IMR-90 (cell line): Measurements from ENCODE around the gene FBXL13. TPM values are rescaled to one million over a fixed set of nuclear protein-coding genes. Genes with fewer than 3 reads are reported as not detected.

ENCODE experiments used
- ATAC-seq: fragments of 200-7000 bp; cut with Tn5 transposase; 2 replicates; pipeline ENCODE4 v1.9.1; 2020; ENCODE audit warnings: low read depth, mild to moderate bottlenecking, moderate library complexity
- BruUV-seq: library from RNA; stranded (reverse); fragments of 400-500 nt; replicated peaks from 2 replicates; lab custom pipeline; 2021; lab: Mats Ljungman, UMichigan
- CTCF ChIA-PET: fragments of 300-600 bp; formaldehyde crosslinking; extraction: SDS; loops from one replicate; lab custom pipeline; 2021; ENCODE audit warnings: antibody characterized with exemption; lab: Yijun Ruan, JAX
- POLR2A ChIA-PET: fragments of 300-600 bp; sonication (Branson Sonifier 250); formaldehyde crosslinking; loops from one replicate; lab custom pipeline; 2022; ENCODE audit warnings: antibody characterized with exemption; ENCODE audit not compliant: unreplicated experiment; lab: Charles Lee
- DNase-seq: peaks from one replicate; pipeline ENCODE4 v3.0.0; 2013
- H2AFZ ChIP-seq: replicated peaks from 2 replicates; pipeline ENCODE3; 2013; ENCODE audit warnings: low read length, mild to moderate bottlenecking; ENCODE audit not compliant: poor library complexity
- H2AK5ac ChIP-seq: 2 replicates; pipeline ENCODE4 v1.6.1; 2013; ENCODE audit warnings: low read depth, low read length, inconsistent platforms
- H2AK9ac ChIP-seq: replicated peaks from 2 replicates; pipeline ENCODE3; 2013; ENCODE audit warnings: mild to moderate bottlenecking, low read depth, low read length, moderate library complexity; ENCODE audit not compliant: poor library complexity
- H2BK120ac ChIP-seq: 2 replicates; pipeline ENCODE4 v1.6.1; 2013; ENCODE audit warnings: low read depth, low read length, inconsistent platforms
- H2BK15ac ChIP-seq: 3 replicates; pipeline ENCODE4 v1.6.1; 2013; ENCODE audit warnings: low read depth, low read length, inconsistent platforms
- H2BK20ac ChIP-seq: 2 replicates; pipeline ENCODE4 v1.6.1; 2013; ENCODE audit warnings: low read depth, mild to moderate bottlenecking, inconsistent platforms, low read length, moderate library complexity
- H2BK5ac ChIP-seq: 2 replicates; pipeline ENCODE4 v1.6.1; 2013; ENCODE audit warnings: mild to moderate bottlenecking, low read depth, low read length, inconsistent platforms; ENCODE audit not compliant: poor library complexity, severe bottlenecking
- H3K14ac ChIP-seq: replicated peaks from 2 replicates; pipeline ENCODE4 v1.6.1; 2013; ENCODE audit warnings: low read depth, low read length, inconsistent platforms
- H3K18ac ChIP-seq: 2 replicates; pipeline ENCODE4 v1.6.1; 2013; ENCODE audit warnings: low read depth, low read length, control low read depth
- H3K23ac ChIP-seq: 2 replicates; pipeline ENCODE4 v1.6.1; 2013; ENCODE audit warnings: low read depth, low read length, inconsistent platforms
- H3K27ac ChIP-seq: 2 replicates; pipeline ENCODE4 v1.5.1; 2013; ENCODE audit warnings: mild to moderate bottlenecking, control low read depth, low read length; ENCODE audit not compliant: insufficient read depth
- H3K27me3 ChIP-seq: 2 replicates; pipeline ENCODE4 v1.6.1; 2013; ENCODE audit warnings: low read length; ENCODE audit not compliant: control insufficient read depth, insufficient read depth
- H3K36me3 ChIP-seq: 2 replicates; pipeline ENCODE4 v1.6.1; 2013; ENCODE audit warnings: low read length, mixed read lengths; ENCODE audit not compliant: control insufficient read depth, insufficient read depth
- H3K4ac ChIP-seq: 2 replicates; pipeline ENCODE4 v1.6.1; 2013; ENCODE audit warnings: low read depth, low read length, inconsistent platforms
- H3K4me1 ChIP-seq: 2 replicates; pipeline ENCODE4 v1.6.1; 2013; ENCODE audit warnings: low read length, mixed read lengths; ENCODE audit not compliant: control insufficient read depth, insufficient read depth
- H3K4me2 ChIP-seq: 2 replicates; pipeline ENCODE4 v1.6.1; 2013; ENCODE audit warnings: low read depth, mild to moderate bottlenecking, control low read depth, low read length, moderate library complexity
- H3K4me3 ChIP-seq: 2 replicates; pipeline ENCODE4 v1.5.1; 2013; ENCODE audit warnings: low read depth, mild to moderate bottlenecking, control low read depth, low read length, moderate library complexity; ENCODE audit not compliant: insufficient read depth
- H3K56ac ChIP-seq: 2 replicates; pipeline ENCODE4 v1.6.1; 2013; ENCODE audit warnings: low read length, inconsistent platforms; ENCODE audit not compliant: insufficient read depth; ENCODE audit errors: extremely low read depth
- H3K79me1 ChIP-seq, 2 experiments: 2 replicates each; pipeline ENCODE4 v1.6.1; 2013; ENCODE audit warnings: low read length in 2 of 2, inconsistent platforms in 1 of 2, low read depth in 1 of 2
- H3K9ac ChIP-seq: 2 replicates; pipeline ENCODE4 v1.6.1; 2013; ENCODE audit warnings: low read depth, low read length, control low read depth
- H3K9me1 ChIP-seq: 2 replicates; pipeline ENCODE4 v1.6.1; 2013; ENCODE audit warnings: low read length, inconsistent platforms; ENCODE audit not compliant: insufficient read depth
- H3K9me3 ChIP-seq: 2 replicates; pipeline ENCODE4 v1.6.1; 2013; ENCODE audit warnings: low read length; ENCODE audit not compliant: control insufficient read depth, insufficient read depth
- H4K20me1 ChIP-seq: 2 replicates; pipeline ENCODE4 v1.6.1; 2013; ENCODE audit warnings: low read length, inconsistent platforms; ENCODE audit not compliant: insufficient read depth
- H4K5ac ChIP-seq: 2 replicates; pipeline ENCODE4 v1.6.1; 2013; ENCODE audit warnings: mild to moderate bottlenecking, low read depth, low read length, control low read depth
- H4K8ac ChIP-seq, 2 experiments: 2 replicates each; pipeline ENCODE4 v1.6.1; 2013; ENCODE audit warnings: low read depth in 2 of 2, low read length in 2 of 2, control low read depth in 1 of 2, inconsistent platforms in 1 of 2
- H4K91ac ChIP-seq: 2 replicates; pipeline ENCODE4 v1.6.1; 2013; ENCODE audit warnings: low read depth, low read length, inconsistent platforms; ENCODE audit not compliant: insufficient read depth
- CHD1 ChIP-seq: IDR thresholded peaks from 2 replicates; pipeline ENCODE4 v1.6.1; 2012; ENCODE audit warnings: low read depth, low read length, improper control_type of control experiment
- CTCF ChIP-seq: conservative IDR thresholded peaks from 2 replicates; pipeline ENCODE4 v1.5.1; 2012; ENCODE audit warnings: mild to moderate bottlenecking, low read depth, low read length, improper control_type of control experiment
- FOS ChIP-seq: fragments of 150-350 bp; IDR thresholded peaks from 2 replicates; pipeline ENCODE4 v1.6.1; 2016; ENCODE audit warnings: low read depth, low read length
- NFE2L2 ChIP-seq: fragments of 150-350 bp; IDR thresholded peaks from 2 replicates; pipeline ENCODE4 v1.6.1; 2016; ENCODE audit warnings: low read depth, mild to moderate bottlenecking, low read length
- RCOR1 ChIP-seq: IDR thresholded peaks from 2 replicates; pipeline ENCODE4 v1.6.1; 2012; ENCODE audit warnings: mild to moderate bottlenecking, low read length, improper control_type of control experiment; ENCODE audit not compliant: insufficient replicate concordance
- WGBS, 2 experiments: methylation state at CpG; one replicate each; pipeline versions ENCODE4 v1.1.5 to v1.1.7; 2013; ENCODE audit warnings: missing lambda C conversion rate in 2 of 2; ENCODE audit not compliant: insufficient read length in 1 of 2; ENCODE audit errors: extremely low coverage in 2 of 2; 5-methylcytosine and 5-hydroxymethylcytosine counted together
- dilution Hi-C: fragments of 300-500 bp; cut with HindIII; formaldehyde crosslinking; loops from one replicate; pipeline ENCODE4 v1.14.3; 2018; ENCODE audit warnings: low sequenced_read_pairs; ENCODE audit not compliant: unreplicated experiment
- in situ Hi-C: fragments of 300-500 bp; cut with MboI; formaldehyde crosslinking; loops from 3 replicates; pipeline ENCODE4 v1.14.3; 2019; ENCODE audit warnings: low sequenced_read_pairs, inconsistent platforms, mixed read lengths
- intact Hi-C: fragments of 100-400 bp; cut with micrococcal nuclease; formaldehyde crosslinking; loops from 2 replicates; pipeline ENCODE4 v1.10.0; 2022
- polyA plus RNA-seq, 3 experiments: library from polyadenylated mRNA; depleted of rRNA; stranded (reverse); fragments of >200 nt; gene quantifications; 2 replicates each; pipeline ENCODE4 v1.2.3, GENCODE V29; 2012; ENCODE audit warnings: low replicate concordance in 1 of 3
- total RNA-seq: library from RNA; depleted of rRNA; stranded (reverse); fragments of >200 nt; gene quantifications from 2 replicates; pipeline ENCODE4 v1.2.3, GENCODE V29; 2012

Gene FBXL13
- total and polyA plus RNA-seq, 2 of the 4 experiments (the other 2 are of a cell fraction), result 0.24 to 0.36 TPM

- dilution Hi-C loops, result no loop called here
- WGBS, 2 experiments, result 70% methylated on average over 2 of the region's 6 CpGs; no CpG with 5 or more reads in 1 of the 2 experiments
- in situ Hi-C loops, result no loop called here
These were observed 85.7 kb downstream of the FBXL13 start for GRCh38 chr7:102988631-102989560.

More at GRCh38 chr7:102988631-102989560, 85.7 kb downstream of the FBXL13 start:
- Histone ChIP-seq H2BK15ac (peak overlapping the region; percentile 20; the same call in 1 of the 3 replicates), H2AK9ac (no peak overlapping the region), H4K8ac (no peak overlapping the region), H3K79me1 (no peaks in the 10 kb centered on the region), H3K14ac (no peak overlapping the region), H2BK20ac (no peak overlapping the region), H3K27ac (no peak overlapping the region), H3K18ac (no peak overlapping the region), H4K91ac (no peak overlapping the region), H2AFZ (no peak overlapping the region), H3K23ac (no peak overlapping the region), H3K36me3 (no peaks in the 10 kb centered on the region), H3K4me3 (no peak overlapping the region), H4K20me1 (no peaks in the 10 kb centered on the region), H3K4ac (peak overlapping the region; percentile 0; the same call in 1 of the 2 replicates), H3K9me1 (peaks cover 12% of the 10 kb centered on the region), H3K4me2 (no peak overlapping the region), H2BK5ac (no peak overlapping the region), H3K56ac (no peak overlapping the region), H3K27me3 (no peaks in the 10 kb centered on the region), H4K5ac (no peak overlapping the region), H3K4me1 (peaks cover 18% of the 10 kb centered on the region), H2BK120ac (peak overlapping the region; percentile 36; the same call in 1 of the 2 replicates), H3K9me3 (no peaks in the 10 kb centered on the region), H2AK5ac (no peak overlapping the region), H3K9ac (no peak overlapping the region)
- intact Hi-C loops, result no loop called here
- no TSS peak for BruUV-seq
- ChIA-PET POLR2A (no interaction called here), CTCF (no interaction called here)
- no peak for DNase-seq
- no peak for ATAC-seq
- TF ChIP-seq CTCF (no peak), CHD1 (no peak), RCOR1 (no peak), NFE2L2 (no peak), FOS (no peak)
